ENCODE results near the gene ODAD2.

Gene ODAD2

DNA sequence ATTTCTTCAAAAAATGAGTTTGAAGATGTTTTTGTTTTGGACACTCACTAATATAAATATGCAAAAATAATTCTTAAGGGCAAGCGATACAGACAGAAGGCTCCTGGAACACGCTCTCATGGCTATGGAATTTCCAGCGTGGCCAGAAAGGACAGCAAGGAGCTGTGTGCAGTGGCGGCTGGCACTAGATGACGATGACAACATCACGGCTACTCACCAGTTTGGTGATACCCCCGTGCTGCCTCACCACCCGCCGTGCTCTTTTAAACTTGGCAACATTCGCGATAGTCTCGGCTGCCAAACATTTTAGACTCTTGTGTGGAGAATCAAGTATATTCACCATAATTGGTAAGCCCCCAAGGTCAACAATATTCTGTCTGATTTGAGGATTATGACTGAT lies 54.9 kb downstream of the ODAD2 start:
- H3K9me3 ChIP-seq (ENCODE audit: control insufficient read depth, insufficient read depth, low read depth, low read length), result no peaks in the 10 kb centered on the region
- TF ChIP-seq ZNF585B (tag by site-specific recombination; IDR thresholded peaks at IDR 0.05) (no peak), ZNF169 (tag by site-specific recombination; IDR thresholded peaks at IDR 0.05) (no peak), PRDM2 (tag by site-specific recombination; IDR thresholded peaks at IDR 0.05; ENCODE audit: borderline replicate concordance) (no peak), ZNF600 (tag by site-specific recombination; IDR thresholded peaks at IDR 0.05) (no peak), ZNF623 (tag by site-specific recombination; IDR thresholded peaks at IDR 0.05) (no peak), ZNF280D (tag by site-specific recombination; IDR thresholded peaks at IDR 0.05) (no peak), OVOL3 (tag by site-specific recombination; IDR thresholded peaks at IDR 0.05) (no peak), ZBTB20 (tag by site-specific recombination; IDR thresholded peaks at IDR 0.05) (no peak), ZNF510 (tag by site-specific recombination; IDR thresholded peaks at IDR 0.05; ENCODE audit: insufficient replicate concordance) (no peak), ZNF302 (tag by site-specific recombination; IDR thresholded peaks at IDR 0.05; ENCODE audit: low read depth) (no peak), ZNF529 (tag by site-specific recombination; IDR thresholded peaks at IDR 0.05; ENCODE audit: insufficient replicate concordance) (no peak), ZNF202 (tag by site-specific recombination; IDR thresholded peaks at IDR 0.05; ENCODE audit: borderline replicate concordance) (no peak), GFI1B (tag by site-specific recombination; IDR thresholded peaks at IDR 0.05) (no peak), GLIS1 (tag by site-specific recombination; IDR thresholded peaks at IDR 0.05) (no peak), PRDM1 (tag by site-specific recombination; IDR thresholded peaks at IDR 0.05) (no peak), ZNF707 (tag by site-specific recombination; IDR thresholded peaks at IDR 0.05) (no peak), ZNF548 (tag by site-specific recombination; IDR thresholded peaks at IDR 0.05) (no peak), ZNF629 (tag by site-specific recombination; IDR thresholded peaks at IDR 0.05) (no peak)
- TF ChIP-seq, protein P1, sequence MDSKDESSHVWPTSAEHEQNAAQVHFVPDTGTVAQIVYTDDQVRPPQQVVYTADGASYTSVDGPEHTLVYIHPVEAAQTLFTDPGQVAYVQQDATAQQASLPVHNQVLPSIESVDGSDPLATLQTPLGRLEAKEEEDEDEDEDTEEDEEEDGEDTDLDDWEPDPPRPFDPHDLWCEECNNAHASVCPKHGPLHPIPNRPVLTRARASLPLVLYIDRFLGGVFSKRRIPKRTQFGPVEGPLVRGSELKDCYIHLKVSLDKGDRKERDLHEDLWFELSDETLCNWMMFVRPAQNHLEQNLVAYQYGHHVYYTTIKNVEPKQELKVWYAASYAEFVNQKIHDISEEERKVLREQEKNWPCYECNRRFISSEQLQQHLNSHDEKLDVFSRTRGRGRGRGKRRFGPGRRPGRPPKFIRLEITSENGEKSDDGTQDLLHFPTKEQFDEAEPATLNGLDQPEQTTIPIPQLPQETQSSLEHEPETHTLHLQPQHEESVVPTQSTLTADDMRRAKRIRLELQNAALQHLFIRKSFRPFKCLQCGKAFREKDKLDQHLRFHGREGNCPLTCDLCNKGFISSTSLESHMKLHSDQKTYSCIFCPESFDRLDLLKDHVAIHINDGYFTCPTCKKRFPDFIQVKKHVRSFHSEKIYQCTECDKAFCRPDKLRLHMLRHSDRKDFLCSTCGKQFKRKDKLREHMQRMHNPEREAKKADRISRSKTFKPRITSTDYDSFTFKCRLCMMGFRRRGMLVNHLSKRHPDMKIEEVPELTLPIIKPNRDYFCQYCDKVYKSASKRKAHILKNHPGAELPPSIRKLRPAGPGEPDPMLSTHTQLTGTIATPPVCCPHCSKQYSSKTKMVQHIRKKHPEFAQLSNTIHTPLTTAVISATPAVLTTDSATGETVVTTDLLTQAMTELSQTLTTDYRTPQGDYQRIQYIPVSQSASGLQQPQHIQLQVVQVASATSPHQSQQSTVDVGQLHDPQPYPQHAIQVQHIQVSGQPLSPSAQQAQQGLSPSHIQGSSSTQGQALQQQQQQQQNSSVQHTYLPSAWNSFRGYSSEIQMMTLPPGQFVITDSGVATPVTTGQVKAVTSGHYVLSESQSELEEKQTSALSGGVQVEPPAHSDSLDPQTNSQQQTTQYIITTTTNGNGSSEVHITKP (tag by site-specific recombination; IDR thresholded peaks at IDR 0.05), result no peak
- H3K36me3 ChIP-seq (ENCODE audit: control insufficient read depth in 2 of 2, insufficient read depth in 1 of 2, low read length in 2 of 2), result no peaks in the 10 kb centered on the region
- CTCF ChIA-PET, result no interaction called here
- no peak overlapping the region for H3K27ac ChIP-seq (ENCODE audit: extremely low read depth, low read depth, low read length)
- H3K4me3 ChIP-seq (ENCODE audit: low read depth, low read length), result no peak overlapping the region
- no peaks in the 10 kb centered on the region for H3K4me1 ChIP-seq (ENCODE audit: control insufficient read depth, insufficient read depth, low read length)
- POLR2A ChIA-PET, result no interaction called here

Measured in HEK293 (cell line).